Stimulated activated CD8-positive, alpha-beta memory T cell treated with anti-CD3 and anti-CD28 coated beads, Interleukin-7, amount 100 ng/mL, for 4 hours (primary cell): ENCODE results near the gene NANOS1.

Source experiments
- DNase-seq, 2 donors: peaks; one replicate each; pipeline ENCODE4 v3.0.0-alpha.2; 2020; ENCODE audit warnings: low read depth in 2 of 2

NANOS1 gene

GRCh38 chr10:119060107-119060506, 30.6 kb downstream of the NANOS1 start:
- DNase-seq, result no peak

- DNase-seq, result no peak
Observed at GRCh38 chr10:119061352-119061751, 31.8 kb downstream of the NANOS1 start.

- no peak for DNase-seq
Observed at GRCh38 chr10:119061926-119062325, 32.4 kb downstream of the NANOS1 start.

- no peak for DNase-seq
Observed at GRCh38 chr10:119070395-119071165, 41.1 kb downstream of the NANOS1 start.

GRCh38 chr10:119073584-119073983, 44.1 kb downstream of the NANOS1 start:
- no peak for DNase-seq

GRCh38 chr10:119078422-119079179, 49.1 kb downstream of the NANOS1 start:
- no peak for DNase-seq

GRCh38 chr10:119079599-119080520, 50.3 kb downstream of the NANOS1 start:
- DNase-seq, result peak; percentile 29 to 65

GRCh38 chr10:119080521-119081259, 51.2 kb downstream of the NANOS1 start, which contains the start of gene EIF3A:
Gene EIF3A (minus strand): TSS chr10:119080817. CDS start chr10:119080676, 141 bp downstream.
- peak; percentile 68 to 89 for DNase-seq
